Stimulated activated CD4-positive, alpha-beta T cell treated with anti-CD3 and anti-CD28 coated beads, Interleukin-15, amount 100 ng/mL, for 24 hours (primary cell): ENCODE measurements around the gene SORBS1.

Experiments used
- DNase-seq: peaks from one replicate; pipeline ENCODE4 v3.0.0-alpha.2; 2020

The SORBS1 gene

DNA sequence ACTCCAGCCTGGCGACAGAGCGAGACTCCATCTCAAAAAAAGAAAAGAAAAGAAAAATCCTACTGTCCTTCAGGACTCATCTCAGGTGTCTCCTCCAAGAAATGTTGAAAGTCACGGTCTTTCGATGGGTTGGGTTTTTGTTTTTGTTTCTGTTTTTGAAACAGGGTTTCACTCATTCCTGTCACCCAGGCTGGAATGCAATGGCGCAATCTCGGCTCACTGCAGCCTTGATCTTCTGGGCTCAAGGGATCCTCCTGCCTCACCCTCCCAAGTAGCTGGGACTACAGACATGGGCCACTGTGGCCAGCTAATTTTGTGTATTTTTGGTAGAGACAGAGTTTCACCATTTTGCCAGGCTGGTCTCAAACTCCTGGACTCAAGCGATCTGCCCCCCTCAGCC, 3.1 kb upstream of the SORBS1 start:
- DNase-seq, result no peak

GRCh38 chr10:95562341-95562965, 1.3 kb upstream of the SORBS1 start:
- DNase-seq, result no peak

GRCh38 chr10:95561864-95562177, 650 bp upstream of the SORBS1 start:
- no peak for DNase-seq

DNA sequence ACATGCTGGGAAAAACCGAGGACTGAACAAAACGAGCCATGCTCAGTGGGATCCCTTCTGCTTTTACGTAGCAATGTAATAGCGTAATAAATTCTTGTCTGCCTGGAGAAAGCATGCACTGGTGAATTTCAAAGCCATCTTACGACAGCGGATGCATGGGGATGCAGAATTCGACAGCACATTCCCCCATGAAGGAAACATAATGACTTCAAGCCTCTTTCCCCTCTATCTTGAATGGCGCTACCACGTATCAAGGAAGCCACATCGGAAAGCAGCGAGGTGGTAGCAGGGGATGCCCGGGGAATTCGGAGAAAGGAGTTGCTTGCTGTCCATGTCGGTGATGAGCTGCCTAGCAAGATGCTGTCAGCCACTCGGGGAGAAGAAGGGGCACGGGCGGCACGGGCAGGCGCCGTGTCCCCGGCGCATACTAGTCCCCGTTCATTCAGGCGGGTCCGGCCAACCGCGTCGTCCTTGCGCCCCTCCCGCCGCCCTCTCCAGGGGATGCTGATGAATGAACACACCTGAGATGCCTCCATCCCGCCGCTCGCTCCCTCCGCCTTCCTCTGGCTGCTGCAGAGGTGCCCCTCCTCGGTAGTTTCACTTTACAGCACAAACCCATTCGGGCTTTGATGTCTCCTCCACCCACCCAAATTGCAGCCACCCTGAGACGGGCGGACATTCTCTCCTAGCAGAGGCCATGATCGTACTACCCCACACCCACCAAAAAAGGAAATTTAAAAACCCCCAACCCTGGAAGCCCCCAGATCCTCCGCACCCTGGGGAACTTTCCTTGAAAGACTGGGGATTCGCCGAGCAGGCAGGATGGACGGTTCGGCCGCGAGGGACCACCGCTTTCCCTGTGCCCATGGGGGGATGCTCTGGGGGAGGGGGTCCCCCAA, 644 bp downstream of the SORBS1 start:
- DNase-seq, result peak; percentile 54

- DNase-seq, result no peak
Measured at GRCh38 chr10:95559896-95560277, 1.3 kb downstream of the SORBS1 start.

- DNase-seq, result no peak
Measured at GRCh38 chr10:95559471-95559870, 1.7 kb downstream of the SORBS1 start.

DNA sequence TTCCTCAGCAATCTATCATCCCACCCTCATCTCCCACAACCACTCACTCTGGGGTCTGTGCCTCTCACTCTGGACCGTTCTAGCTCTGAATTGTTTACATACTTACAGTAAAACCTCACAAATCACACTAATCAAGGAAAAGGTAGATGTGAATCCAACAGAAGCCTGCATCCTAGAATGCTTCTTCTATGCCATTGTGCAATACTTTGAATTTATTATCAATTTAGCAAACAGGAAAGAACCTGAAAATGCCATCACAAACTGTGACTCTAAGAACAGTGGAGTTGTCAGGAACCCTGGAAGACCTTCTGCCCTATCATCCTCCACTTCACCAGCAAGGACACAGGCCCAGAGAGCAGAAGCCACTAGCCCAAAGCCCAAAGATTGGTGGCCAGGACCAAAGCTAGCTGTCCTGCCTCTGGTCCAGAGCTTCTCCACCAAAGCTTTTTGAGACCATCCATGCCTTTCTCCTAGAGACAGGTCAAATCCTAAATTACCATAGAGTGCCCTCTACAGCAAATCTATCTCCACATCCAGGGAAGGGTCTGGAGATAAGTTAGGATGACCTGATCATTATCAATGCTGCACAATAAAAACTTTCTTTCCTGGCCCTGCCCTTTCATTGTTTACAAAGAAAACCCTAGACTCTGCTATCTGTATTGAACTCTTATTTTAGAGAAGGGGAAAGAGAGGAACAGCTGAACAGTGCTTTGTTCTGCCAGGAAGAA, 2.4 kb downstream of the SORBS1 start:
- no peak for DNase-seq

- no peak for DNase-seq
Measured at GRCh38 chr10:95556994-95557767, 4.0 kb downstream of the SORBS1 start.

DNA sequence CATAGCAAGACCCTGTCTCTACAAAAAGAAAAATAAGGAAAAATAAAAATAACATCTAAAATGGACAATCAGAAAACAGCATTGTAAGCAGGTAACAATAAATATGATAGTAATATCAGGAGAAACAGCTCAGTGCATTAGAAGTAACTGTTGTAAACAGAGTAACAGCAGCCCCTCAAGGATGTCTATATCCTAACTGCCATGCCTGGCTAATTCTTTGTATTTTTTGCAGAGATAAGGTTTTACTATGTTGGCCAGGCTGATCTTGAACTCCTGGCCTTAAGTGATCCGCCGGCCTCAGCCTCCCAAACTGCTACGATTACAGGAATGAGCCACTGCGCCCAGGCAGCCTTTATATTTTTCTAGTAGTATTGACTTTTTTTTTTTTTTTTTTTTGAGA, 7.5 kb downstream of the SORBS1 start:
- no peak for DNase-seq

DNA sequence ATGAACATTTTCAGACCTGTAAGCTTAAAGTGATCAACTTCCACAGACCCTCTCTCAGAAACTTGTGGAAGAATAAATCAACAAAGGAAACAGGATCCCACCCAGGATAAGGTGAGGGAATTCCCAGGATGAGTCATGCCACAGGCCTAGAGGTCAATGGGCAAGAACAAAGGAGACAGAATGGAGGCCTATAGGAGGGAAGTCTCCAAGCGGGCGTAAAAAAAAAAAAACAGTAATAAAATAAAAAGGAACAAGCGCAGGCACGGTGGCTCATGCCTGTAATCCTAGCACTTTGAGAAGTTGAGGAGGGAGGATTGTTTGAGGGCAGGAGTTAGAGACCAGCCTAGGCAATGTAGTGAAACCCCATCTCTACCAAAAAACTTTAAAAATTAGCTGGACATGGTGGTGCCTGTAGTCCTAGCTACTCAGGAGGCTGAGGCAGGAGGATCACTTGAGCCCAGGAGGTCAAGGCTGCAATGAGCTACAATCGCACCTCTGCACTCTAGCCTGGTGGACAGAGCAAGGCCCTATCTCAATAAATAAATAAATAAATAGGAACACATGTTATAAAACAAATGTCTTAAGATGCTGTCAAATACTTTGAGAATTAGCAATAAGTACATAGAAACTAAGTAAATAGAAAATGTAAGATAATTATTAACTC, 8.4 kb downstream of the SORBS1 start:
- DNase-seq, result no peak

GRCh38 chr10:95550073-95550672, 11.0 kb downstream of the SORBS1 start:
- DNase-seq, result no peak

- DNase-seq, result no peak
Measured at GRCh38 chr10:95547791-95548435, 13.3 kb downstream of the SORBS1 start.

DNA sequence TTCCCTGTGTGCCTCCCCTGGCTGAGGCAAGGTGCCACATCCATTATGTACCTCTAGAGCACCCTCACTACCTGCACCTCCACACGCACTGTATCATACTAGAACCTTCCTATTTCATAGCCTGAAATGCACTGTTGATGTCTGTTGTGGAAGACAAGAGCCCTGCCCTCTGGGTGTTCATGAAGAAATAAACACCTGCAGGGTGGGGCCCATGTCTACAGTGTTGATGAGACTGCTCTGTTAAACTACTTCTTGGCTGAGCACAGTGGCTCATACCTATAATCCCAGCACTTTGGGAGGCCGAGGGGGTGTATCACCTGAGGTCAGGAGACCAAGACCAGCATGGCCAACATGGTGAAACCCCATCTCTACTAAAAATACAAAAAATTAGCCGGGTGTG, 14.0 kb downstream of the SORBS1 start:
- DNase-seq, result no peak

DNA sequence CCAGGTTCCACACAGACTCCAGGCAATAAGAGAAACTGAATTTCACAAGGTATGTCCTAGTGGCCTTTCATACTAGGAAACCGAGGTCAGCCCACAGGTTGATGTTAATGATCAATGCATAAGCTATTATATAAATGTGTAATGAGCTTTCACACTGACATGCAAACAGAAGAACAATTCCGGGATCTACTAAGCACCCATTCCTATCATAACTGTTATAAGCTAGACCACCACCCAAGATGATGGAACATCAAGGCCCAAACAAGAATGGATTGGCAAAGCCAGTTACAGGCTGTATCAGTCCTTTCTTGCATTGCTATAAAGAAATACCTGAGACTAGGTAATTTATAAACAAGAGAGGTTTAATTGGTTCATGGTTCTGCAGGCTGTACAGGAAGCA, 15.2 kb downstream of the SORBS1 start:
- no peak for DNase-seq

- DNase-seq, result peak; percentile 10
Measured at GRCh38 chr10:95544783-95545500, 16.2 kb downstream of the SORBS1 start.

- no peak for DNase-seq
Measured at GRCh38 chr10:95543459-95543858, 17.7 kb downstream of the SORBS1 start.

DNA sequence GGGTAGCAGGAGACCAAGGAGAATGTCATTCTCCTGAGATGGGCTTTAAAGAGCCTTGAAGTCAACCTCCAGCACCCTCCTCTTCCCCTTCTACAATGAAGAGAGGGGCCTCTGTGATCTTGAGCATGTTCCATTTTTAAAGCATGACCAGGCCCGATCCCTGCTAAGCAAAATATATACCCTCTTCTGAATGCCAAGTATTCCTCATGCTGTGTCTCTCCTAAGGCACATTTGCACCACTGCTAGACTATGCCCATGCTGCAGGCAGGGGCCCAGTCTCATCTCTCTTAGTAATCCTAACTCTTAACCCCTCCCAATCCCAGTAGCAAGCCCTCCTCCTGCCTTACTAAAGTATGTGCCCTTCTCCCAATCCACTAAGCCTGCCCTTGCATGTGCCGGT, 18.4 kb downstream of the SORBS1 start:
- no peak for DNase-seq

GRCh38 chr10:95542330-95542729, 18.8 kb downstream of the SORBS1 start:
- no peak for DNase-seq

DNA sequence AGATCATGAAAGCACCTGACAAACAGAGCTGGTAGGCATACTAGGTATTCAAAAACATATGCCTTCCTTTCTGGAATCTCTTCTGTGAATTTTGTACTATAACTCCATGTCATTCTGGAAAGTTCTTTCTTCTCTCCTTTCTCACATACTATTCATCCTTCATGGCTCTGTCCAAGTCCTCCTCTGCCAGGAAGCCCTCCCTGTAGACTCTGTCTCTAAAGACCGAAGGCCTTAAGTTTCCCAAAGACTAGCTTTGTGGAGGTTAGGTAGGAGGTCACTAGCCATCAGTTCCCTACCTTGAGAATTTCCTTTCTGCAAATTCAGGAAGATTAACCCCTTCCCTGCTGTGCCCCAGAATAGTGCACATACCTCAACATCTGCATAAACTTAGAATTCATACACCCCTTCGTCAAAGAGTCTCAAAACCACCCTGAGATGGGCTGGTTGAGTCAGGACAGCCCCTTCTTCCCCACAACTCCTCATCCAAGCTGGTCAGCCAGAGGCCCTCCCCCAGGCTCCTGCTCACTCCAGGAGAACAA, 20.6 kb downstream of the SORBS1 start:
- DNase-seq, result no peak

DNA sequence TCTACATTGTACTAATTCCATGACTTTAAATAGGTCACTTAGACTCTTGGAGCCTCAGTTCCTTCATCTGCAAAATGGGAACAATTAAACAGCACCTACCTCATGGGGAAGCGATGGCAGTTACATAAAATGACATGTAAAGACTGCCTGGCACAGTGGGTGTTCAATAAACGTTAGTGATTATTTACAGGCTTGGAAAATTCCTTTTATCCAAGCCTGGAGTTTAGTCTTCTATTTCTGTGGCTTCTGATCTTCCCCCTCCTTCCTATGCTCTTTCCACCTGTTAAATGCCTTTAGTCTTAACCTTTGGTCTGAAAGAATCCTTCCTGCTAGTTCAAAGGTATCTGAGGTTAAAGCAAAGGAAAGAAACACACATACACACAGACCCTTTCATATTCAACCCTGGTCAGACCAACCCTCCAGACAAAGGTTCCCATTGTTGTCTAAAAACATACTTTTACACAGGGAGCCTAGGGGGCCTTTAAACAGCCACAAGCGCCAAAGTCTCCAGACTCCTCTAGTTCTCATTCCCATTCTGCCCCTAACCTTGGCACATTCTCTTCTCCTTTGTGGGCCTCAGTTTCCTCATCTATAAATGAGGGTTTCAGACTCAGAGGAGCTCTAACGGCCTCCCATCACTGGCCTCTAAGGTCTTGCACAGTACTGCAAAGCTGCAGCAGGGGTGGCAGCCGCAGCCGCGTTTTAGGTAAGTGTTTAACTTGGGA, 21.4 kb downstream of the SORBS1 start:
- DNase-seq, result no peak
